GM23338 (cell line): ENCODE measurements around the gene ASTN1. TPM values are rescaled to one million over a fixed set of nuclear protein-coding genes. Genes with fewer than 3 reads are reported as not detected.

ENCODE experiments used
- ATAC-seq: fragments of 200-7000 bp; cut with Tn5 transposase; 3 replicates; pipeline ENCODE4 v1.9.1; 2020
- DNase-seq: peaks from one replicate; pipeline ENCODE4 v3.0.0-alpha.2; 2015; ENCODE audit warnings: low spot score
- H2AFZ ChIP-seq: fragments of 200-600 bp; sonication (generic); 2 replicates; pipeline ENCODE4 v1.8.0; 2016; ENCODE audit warnings: antibody characterized with exemption, mild to moderate bottlenecking, moderate library complexity
- H3F3A ChIP-seq: fragments of 200-600 bp; sonication (generic); replicated peaks from 2 replicates; pipeline ENCODE4 v1.8.0; 2017; ENCODE audit warnings: antibody characterized with exemption, mixed run types, low read depth
- H3K27ac ChIP-seq: fragments of 200-600 bp; sonication (generic); 2 replicates; pipeline ENCODE4 v1.6.1; 2016; ENCODE audit warnings: low read depth
- H3K27me3 ChIP-seq: fragments of 200-600 bp; sonication (generic); 2 replicates; pipeline ENCODE4 v1.8.0; 2016; ENCODE audit warnings: mild to moderate bottlenecking, mixed run types, moderate library complexity; ENCODE audit not compliant: insufficient read depth
- H3K36me3 ChIP-seq: fragments of 200-600 bp; sonication (generic); 2 replicates; pipeline ENCODE4 v1.8.0; 2016; ENCODE audit warnings: mild to moderate bottlenecking; ENCODE audit not compliant: insufficient read depth
- H3K4me1 ChIP-seq: fragments of 200-600 bp; sonication (generic); 2 replicates; pipeline ENCODE4 v1.8.0; 2016; ENCODE audit warnings: mild to moderate bottlenecking, moderate library complexity; ENCODE audit not compliant: insufficient read depth
- H3K4me2 ChIP-seq: fragments of 200-600 bp; sonication (generic); 2 replicates; pipeline ENCODE4 v1.7.1; 2017; ENCODE audit warnings: mixed run types
- H3K4me3 ChIP-seq: fragments of 200-600 bp; sonication (generic); 2 replicates; pipeline ENCODE4 v1.6.1; 2016; ENCODE audit warnings: mixed run types
- H3K79me2 ChIP-seq: fragments of 200-600 bp; sonication (generic); replicated peaks from 2 replicates; pipeline ENCODE4 v1.8.0; 2017; ENCODE audit warnings: mild to moderate bottlenecking; ENCODE audit not compliant: insufficient read depth
- H3K9me2 ChIP-seq: fragments of 200-600 bp; sonication (generic); 2 replicates; pipeline ENCODE4 v1.8.0; 2017; ENCODE audit not compliant: insufficient read depth
- H4K20me1 ChIP-seq: fragments of 200-600 bp; sonication (generic); replicated peaks from 2 replicates; pipeline ENCODE4 v1.8.0; 2017; ENCODE audit warnings: mild to moderate bottlenecking; ENCODE audit not compliant: insufficient read depth
- H3K27ac Mint-ChIP-seq: 2 replicates; pipeline ENCODE4 v1.8.0; 2020; ENCODE audit warnings: inconsistent platforms, mild to moderate bottlenecking, moderate library complexity, mixed read lengths
- H3K27me3 Mint-ChIP-seq: 3 replicates; pipeline ENCODE4 v1.8.0; 2022; ENCODE audit warnings: low read depth, mild to moderate bottlenecking, moderate library complexity, mixed read lengths, inconsistent platforms; ENCODE audit not compliant: insufficient read depth, poor library complexity
- H3K36me3 Mint-ChIP-seq: 3 replicates; pipeline ENCODE4 v1.8.0; 2021; ENCODE audit warnings: low read depth, mild to moderate bottlenecking, inconsistent platforms, moderate library complexity, mixed read lengths
- H3K4me1 Mint-ChIP-seq: 3 replicates; pipeline ENCODE4 v1.8.0; 2020; ENCODE audit warnings: mild to moderate bottlenecking, inconsistent platforms, mixed read lengths
- H3K4me3 Mint-ChIP-seq: 3 replicates; pipeline ENCODE4 v1.8.0; 2021; ENCODE audit warnings: moderate library complexity, mild to moderate bottlenecking, inconsistent platforms, mixed read lengths
- H3K9me3 Mint-ChIP-seq: 3 replicates; pipeline ENCODE4 v1.8.0; 2020; ENCODE audit warnings: moderate library complexity, mild to moderate bottlenecking, inconsistent platforms, mixed read lengths
- CREB1 ChIP-seq: fragments of 250-450 bp; sonication (Bioruptor Pico); IDR thresholded peaks from 2 replicates; pipeline ENCODE4 v1.5.0; 2020; ENCODE audit warnings: low read depth, mild to moderate bottlenecking, moderate library complexity
- CTCF ChIP-seq, 2 experiments: fragments of 200-600 bp in 1 of 2; sonication (generic) in 1 of 2; conservative IDR thresholded peaks; 2 replicates each; pipeline versions ENCODE4 v1.5.1 to v1.6.1; 2016 to 2017; ENCODE audit warnings: antibody characterized with exemption in 2 of 2, low read depth in 2 of 2, mild to moderate bottlenecking in 2 of 2, moderate library complexity in 1 of 2
- ETS1 ChIP-seq: IDR thresholded peaks from 2 replicates; pipeline ENCODE4 v1.6.1; 2016; ENCODE audit warnings: antibody characterized with exemption
- EZH2 ChIP-seq: fragments of 200-600 bp; sonication (generic); IDR thresholded peaks from one replicate; pipeline ENCODE4 v1.8.0; 2017; ENCODE audit warnings: antibody characterized with exemption, mild to moderate bottlenecking, low read depth; ENCODE audit not compliant: unreplicated experiment
- EZH2phosphoT487 ChIP-seq: fragments of 200-600 bp; sonication (generic); IDR thresholded peaks from one replicate; pipeline ENCODE4 v1.8.1; 2018; ENCODE audit warnings: antibody characterized with exemption; ENCODE audit not compliant: unreplicated experiment
- JUNB ChIP-seq: IDR thresholded peaks from one replicate; pipeline ENCODE4 v1.6.1; 2016; ENCODE audit warnings: antibody characterized with exemption; ENCODE audit not compliant: unreplicated experiment
- NANOG ChIP-seq: IDR thresholded peaks from 2 replicates; pipeline ENCODE4 v1.6.1; 2016; ENCODE audit warnings: antibody characterized with exemption, borderline replicate concordance
- POLR2AphosphoS5 ChIP-seq: IDR thresholded peaks from 2 replicates; pipeline ENCODE4 v1.6.1; 2016; ENCODE audit warnings: antibody characterized with exemption, low read depth
- REST ChIP-seq: IDR thresholded peaks from one replicate; pipeline ENCODE4 v1.6.1; 2018; ENCODE audit warnings: antibody characterized with exemption; ENCODE audit not compliant: unreplicated experiment
- STAT1 ChIP-seq: IDR thresholded peaks from one replicate; pipeline ENCODE4 v1.6.1; 2016; ENCODE audit warnings: antibody characterized with exemption; ENCODE audit not compliant: unreplicated experiment
- ZNF114 ChIP-seq: fragments of 250-450 bp; sonication (Bioruptor Pico); IDR thresholded peaks from 2 replicates; pipeline ENCODE4 v1.5.0; 2020; ENCODE audit warnings: mild to moderate bottlenecking, moderate library complexity
- ZNF331 ChIP-seq: fragments of 250-450 bp; sonication (Bioruptor Pico); IDR thresholded peaks from 2 replicates; pipeline ENCODE4 v1.5.0; 2020; ENCODE audit warnings: low read depth, mild to moderate bottlenecking, moderate library complexity
- ZNF462 ChIP-seq: fragments of 250-450 bp; sonication (Bioruptor Pico); IDR thresholded peaks from 2 replicates; pipeline ENCODE4 v1.5.0; 2020; ENCODE audit warnings: mild to moderate bottlenecking, moderate library complexity
- polyA plus RNA-seq: library from polyadenylated mRNA; unstranded; fragments of >200 nt; fragmentation: Nextera tagmentation; extraction: Ambion mirVana; gene quantifications from 2 replicates; pipeline ENCODE4 v1.2.1, GENCODE V29; 2016
- total RNA-seq: library from RNA; depleted of rRNA; stranded (reverse); fragments of >200 nt; shearing (Covaris generic); gene quantifications from 2 replicates; pipeline ENCODE4 v1.2.3, GENCODE V29; 2014

The ASTN1 gene
- total and polyA plus RNA-seq, 2 experiments from 2014 or later, result 2.0 to 5.2 TPM

- Mint-ChIP-seq H3K4me3 (no peak overlapping the region), H3K9me3 (no peaks in the 10 kb centered on the region), H3K4me1 (peaks cover 3% of the 10 kb centered on the region; the same call in 2 of the 3 replicates), H3K27ac (no peak overlapping the region), H3K36me3 (no peaks in the 10 kb centered on the region), H3K27me3 (no peaks in the 10 kb centered on the region)
- no peaks in the 10 kb centered on the region for H3K79me2 ChIP-seq
- no peaks in the 10 kb centered on the region for H3K36me3 ChIP-seq
- no peak overlapping the region for H3K4me2 ChIP-seq
- H3K27ac ChIP-seq, result no peak overlapping the region
- no peaks in the 10 kb centered on the region for H3K9me2 ChIP-seq
- H4K20me1 ChIP-seq, result 0 out of 2 replicates have a peak, but pooled peaks cover 4% of the 10 kb centered on the region
- no peak overlapping the region for H2AFZ ChIP-seq
- no peaks in the 10 kb centered on the region for H3K27me3 ChIP-seq
- H3F3A ChIP-seq, result no peaks in the 10 kb centered on the region
- no peak for ATAC-seq
- H3K4me3 ChIP-seq, result no peak overlapping the region
- DNase-seq, result no peak
- TF ChIP-seq CTCF (conservative IDR thresholded peaks at IDR 0.05; ENCODE audit: low read depth in 2 of 2) (no peak), ZNF331 (no peak), STAT1 (no peak), ETS1 (no peak), EZH2phosphoT487 (no peak), REST (no peak), POLR2AphosphoS5 (no peak), EZH2 (no peak), ZNF114 (CRISPR knock-in tag) (no peak), NANOG (no peak), JUNB (no peak), CREB1 (no peak), ZNF462 (no peak)
- no peaks in the 10 kb centered on the region for H3K4me1 ChIP-seq
Measured at GRCh38 chr1:177106196-177106595, 58.3 kb downstream of the ASTN1 start.
